Fibroblast of gingiva (primary cell): ENCODE results near the gene CDC27.
"Not testable (repeated sequence)": the region's sequence is repeated elsewhere in the genome, so short reads cannot be mapped to it uniquely, and the experiment has no call there.

ENCODE experiments used
- DNase-seq: peaks from one replicate; pipeline ENCODE4 v3.0.0-alpha.2; 2011; ENCODE audit warnings: low read depth

Gene CDC27

DNA sequence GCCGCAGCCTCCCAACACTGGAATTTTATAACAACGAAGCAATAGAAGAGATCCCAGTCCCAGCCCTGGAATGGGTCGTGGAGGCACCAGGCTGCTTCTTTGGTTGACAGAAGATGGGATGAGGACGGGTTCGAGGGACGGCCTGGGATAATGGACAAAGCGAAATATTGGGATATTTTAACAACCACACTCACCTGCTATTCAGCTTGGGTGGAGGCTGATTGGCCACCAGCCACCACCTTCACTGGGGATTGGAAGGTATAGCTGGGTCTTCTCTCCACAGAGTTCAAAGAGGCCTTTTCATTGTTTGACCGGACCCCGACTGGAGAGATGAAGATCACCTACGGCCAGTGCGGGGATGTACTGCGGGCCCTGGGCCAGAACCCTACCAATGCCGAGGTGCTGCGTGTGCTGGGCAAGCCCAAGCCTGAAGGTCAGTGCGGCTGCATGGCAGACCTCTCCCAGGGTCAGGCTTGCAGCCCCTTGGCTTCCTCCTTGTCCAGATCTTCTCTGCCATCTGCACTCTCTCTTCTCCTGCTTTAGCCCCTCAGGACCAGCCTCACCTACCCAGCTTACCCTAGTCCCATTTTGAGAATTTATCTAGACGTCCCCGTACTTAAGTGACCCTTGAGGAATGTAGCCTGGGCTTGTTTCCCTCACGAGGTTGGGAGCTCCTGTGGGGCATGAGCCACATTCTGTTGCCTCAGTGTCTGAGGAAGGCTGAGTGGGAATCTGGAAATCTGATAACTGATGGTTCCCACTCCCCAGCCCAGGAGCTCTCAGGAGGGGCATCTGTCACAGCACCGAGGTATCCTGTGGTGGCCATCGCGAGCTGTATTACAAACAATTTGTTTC lies 30.8 kb upstream of the CDC27 start:
- DNase-seq, result no peak

DNA sequence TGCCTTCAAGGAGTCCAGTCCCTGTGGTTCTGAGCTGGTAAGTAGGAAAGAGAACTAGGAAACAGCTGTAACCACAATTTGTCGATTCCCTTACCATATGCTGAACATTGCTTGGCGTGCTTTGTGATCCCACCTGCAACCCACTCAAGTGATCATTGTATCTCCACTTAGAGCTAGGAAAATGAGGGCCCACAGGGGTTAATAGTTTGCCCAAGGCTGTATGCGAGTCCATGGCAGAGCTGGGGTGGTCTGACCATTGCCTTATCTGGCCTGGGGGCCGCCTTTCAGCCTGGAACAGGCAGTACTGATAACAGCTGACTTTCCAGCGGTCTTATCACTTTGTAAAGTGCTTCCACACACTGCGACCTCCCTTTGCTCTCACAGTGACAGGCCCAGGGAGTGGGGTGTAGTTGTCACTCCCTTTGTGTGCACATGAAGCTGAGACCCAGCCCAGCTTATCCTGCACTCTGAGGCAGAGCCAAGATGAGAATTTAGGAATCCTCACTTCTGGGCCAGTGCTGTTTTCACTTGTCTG lies 29.9 kb upstream of the CDC27 start:
- DNase-seq, result no peak

DNA sequence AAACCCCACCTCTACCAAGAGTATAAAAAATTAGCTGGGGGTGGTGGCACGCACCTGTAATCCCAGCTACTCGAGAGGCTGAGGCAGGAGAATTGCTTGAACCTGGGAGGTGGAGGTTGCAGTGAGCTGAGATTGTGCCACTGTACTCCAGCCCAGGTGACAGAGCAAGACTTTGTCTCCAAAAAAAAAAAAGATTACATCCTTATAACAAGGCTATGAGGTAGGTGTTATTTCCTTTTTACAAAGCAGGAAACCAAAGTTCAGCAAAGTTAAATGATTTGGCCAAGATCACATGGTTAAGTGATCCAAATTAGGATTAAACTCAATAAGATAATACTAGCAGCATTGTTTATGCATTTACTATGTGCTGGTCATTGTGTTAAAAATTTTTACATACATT lies 28.2 kb upstream of the CDC27 start:
- DNase-seq, result not testable (repeated sequence)

DNA sequence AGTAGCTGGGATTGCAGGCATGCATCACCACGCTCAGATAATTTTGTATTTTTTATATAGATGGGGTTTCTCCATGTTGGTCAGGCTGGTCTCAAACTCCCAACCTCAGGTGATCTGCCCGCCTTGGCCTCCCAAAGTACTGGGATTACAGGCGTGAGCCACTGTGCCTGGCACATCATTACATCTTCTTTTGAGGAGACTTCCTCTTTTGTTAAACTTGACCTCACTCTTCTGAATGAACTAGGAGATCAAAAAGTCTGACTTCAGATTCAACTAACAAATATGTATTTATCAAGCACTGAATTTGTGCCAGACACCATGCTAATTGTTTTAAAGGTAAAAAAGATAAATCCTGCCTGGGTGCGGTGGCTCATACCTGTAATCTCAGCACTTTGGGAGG lies 27.7 kb upstream of the CDC27 start:
- DNase-seq, result not testable (repeated sequence)

DNA sequence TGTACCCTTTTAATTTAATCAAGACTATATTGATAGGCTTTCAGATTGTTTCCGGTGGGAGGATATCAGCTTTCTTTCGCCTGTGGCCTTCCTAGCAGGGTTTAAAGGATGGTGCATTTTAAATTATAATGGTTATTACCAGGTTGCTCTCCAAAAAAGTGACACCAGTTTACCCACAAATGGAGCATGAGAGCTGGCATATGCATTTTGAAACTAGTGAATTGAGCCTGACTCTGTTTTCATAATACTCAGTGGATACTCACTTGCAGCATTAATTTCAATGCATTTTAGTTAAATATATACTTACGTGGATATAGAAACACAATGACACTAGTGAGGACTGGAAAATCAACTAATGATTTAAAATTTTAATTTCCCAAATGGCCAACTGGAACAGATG lies 25.8 kb upstream of the CDC27 start:
- no peak for DNase-seq

DNA sequence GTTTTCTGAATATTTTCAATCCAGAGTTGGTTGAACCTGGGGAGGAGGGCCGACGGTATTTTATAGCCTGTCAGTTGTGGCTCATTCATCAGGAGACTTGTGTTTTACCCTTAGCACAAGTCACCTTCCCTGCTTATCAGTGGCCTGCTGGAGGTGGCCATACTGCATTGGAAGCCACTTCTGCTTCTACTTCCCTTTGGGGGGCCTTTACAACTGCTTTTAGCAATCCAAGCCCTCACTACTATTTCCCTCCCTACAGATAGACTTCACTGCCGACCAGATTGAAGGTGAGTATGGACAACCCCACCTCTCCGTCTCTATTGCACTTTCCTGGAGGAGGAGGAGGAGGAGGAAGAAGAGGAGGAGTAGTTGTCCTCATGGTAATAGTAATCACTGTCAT lies 24.4 kb upstream of the CDC27 start:
- DNase-seq, result no peak

DNA sequence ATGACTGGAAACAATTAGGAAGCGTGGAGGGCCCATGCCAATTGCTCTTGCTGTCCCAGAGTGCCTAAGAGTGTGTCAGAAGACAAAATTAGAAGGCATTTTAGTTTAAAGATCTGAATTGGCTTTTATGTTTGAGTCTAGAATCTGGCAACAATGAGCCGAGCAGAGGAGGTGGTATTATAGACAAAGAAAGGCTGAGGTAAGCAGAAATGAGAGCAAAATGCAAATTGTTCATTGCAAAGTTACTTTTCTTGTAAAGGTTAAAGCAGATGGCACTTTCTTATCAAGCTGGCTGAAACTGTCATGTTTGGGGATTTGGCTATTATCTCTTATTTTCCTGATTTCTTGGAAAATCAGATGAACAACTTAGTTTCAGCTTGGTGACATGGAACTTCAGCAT lies 23.4 kb upstream of the CDC27 start:
- no peak for DNase-seq

DNA sequence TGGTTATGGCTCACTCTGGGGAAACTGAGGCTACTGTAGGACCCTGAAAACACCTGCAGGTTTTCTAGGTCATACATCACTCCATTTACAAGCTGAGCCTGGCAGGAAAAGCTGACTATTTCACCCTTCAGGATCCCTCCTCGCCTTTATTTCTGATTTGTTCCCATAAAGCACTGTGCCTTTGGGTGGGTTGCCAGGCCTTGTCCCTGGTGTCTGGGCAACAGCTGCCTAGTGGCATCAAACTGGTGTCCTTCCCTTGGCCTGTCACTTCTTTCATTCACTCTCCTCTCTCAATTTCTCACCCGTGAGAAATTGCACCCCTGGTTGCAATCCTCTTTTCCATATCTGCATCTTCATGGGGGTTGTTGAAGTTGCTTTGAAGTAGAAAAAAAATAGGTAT lies 21.7 kb upstream of the CDC27 start:
- DNase-seq, result no peak

DNA sequence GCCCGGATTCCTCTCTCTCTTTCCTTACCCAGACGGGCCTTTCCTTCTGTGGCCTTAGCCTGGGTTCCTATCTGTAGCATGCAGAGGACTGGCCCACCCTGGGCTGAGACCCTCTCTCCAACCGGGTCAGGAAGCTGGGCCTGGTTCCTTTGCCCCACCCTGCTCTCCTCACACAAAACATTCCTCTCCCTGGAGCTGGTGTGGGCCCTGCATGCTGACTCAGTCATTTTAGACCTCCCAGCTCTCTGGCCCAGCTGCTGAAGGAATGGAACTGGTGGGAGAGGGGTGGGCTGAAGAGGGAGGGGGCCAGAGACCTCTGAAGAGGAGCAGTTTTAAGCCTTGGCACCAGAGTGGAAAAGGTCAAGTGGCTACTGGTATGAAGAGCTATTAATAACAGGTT lies 21.0 kb upstream of the CDC27 start:
- DNase-seq, result no peak

DNA sequence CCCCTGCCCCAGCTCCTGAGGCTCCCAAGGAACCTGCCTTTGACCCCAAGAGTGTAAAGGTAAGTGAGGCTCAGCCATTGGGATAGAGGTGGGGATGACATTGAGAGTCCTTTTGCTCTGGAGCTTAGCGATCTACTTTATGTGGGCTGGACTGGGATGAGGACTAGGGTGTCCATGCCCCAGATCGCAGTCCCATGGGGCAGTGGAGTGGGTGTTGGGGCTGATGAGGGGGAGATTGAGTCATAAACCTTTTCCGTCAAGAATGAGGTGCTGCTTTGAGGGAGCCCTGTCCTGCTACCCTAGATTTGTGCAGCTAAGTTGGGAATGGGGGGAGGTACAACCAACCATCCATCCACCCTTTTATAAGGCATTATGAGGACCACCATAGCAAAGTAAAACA lies 20.4 kb upstream of the CDC27 start:
- DNase-seq, result no peak

DNA sequence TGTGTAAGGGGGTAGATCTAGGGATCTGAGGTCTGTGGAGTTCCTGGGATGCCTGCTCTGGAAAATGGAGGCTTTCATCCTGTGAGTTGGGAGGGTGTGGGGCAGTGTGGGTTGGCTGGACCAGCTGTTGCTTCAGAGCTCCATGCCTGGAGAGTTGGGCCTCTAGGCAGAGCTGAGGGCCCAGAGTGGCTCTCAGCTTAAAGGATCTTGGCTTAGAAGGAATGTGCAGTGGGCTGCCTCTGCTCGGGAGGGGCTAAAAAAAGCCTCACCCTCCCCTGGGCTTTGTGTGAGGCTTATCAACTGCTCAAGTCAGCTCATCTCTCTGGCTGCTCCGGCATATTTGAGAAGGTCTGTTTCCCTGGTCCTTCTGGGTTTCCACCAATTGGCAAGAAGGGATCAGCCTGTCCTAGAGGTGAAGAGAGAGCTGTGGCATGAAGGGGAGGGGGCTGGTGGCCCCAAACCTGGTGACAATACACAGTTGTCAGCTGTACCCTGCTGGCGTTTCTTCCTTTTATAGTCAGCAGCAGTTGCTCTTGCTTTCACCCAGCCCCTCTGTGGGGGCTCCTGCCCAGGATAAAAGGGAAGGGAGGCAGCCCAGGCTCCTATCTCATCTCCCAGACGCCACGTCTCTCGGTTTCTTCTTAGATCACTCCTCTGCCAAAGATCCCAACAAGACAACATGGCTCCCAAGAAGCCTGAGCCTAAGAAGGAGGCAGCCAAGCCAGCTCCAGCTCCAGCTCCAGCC lies 19.8 kb upstream of the CDC27 start, which contains the start of gene MYL4:
MYL4 (plus strand) TSS at position 605 of the 745 bp plus-strand sequence; CDS start at position 680, 75 bp downstream.
- DNase-seq, result no peak

DNA sequence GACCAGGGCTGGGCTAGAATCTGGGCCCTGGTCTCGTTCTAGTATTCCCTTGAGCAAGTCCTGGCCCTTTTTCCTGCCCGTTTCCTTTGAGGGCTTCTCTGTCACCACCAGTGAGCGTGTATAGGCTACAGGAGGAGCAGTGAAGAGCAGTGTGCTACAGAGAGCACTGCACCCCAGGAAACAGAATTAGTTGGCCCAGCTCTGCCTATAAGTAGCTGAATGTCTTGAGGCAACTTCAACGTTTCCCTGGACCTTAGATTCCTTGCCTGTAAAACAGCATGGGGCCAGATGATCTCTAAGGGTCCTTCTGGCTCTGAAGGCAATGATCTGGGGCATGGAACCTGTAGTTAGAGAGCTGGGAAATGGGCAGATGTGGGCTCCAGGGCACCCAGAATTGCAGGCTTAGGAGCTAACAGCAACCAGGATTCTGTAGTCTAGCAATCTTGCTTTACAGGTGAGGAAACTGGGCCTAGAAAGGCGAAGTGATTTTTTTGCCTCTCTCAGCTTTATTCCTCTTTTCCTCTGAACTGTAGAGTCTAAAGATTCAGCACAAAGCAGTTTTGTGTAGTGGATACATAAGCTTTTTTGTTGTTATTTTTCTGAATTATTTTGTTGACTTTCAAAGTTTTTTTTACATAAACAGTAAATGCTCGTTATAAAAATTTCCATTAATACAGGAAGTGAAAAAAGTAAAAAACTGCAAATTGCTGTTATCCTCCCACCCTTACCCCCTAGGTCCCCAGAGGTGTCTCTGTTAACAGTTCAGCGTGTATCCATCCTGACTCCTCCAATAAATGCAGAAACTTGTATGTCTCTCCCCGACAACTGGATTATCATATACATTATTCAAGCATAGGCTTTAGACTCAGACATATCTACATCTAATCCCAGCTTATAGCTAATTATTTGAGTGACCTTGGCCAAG lies 18.3 kb upstream of the CDC27 start:
- DNase-seq, result no peak

DNA sequence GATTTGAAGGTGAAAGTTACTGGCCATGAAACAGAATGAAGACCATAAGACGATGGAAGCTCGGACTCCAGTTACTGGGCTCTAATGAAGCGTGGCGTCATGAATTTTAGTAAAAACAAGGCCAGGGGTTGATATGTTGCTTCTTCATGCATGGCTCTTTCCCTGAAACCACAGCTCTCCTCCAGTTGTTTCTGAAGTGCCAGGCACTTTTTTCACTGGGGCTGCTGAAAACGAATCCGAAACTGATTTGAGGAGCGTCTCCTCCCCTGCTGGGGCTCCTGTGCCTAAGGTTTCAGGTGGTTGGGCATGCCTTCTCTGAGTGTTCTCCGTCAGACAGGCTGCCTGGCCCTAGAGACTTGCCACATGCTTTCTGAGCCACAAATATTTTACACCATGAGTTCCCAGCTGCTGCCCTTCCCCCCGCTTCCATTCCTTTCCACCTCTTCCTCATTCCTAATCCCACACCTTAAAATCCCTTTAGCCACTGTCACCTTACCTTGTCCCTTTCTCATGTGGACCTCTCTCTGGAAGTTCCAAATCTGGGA lies 16.4 kb upstream of the CDC27 start:
- peak; percentile 69 for DNase-seq

DNA sequence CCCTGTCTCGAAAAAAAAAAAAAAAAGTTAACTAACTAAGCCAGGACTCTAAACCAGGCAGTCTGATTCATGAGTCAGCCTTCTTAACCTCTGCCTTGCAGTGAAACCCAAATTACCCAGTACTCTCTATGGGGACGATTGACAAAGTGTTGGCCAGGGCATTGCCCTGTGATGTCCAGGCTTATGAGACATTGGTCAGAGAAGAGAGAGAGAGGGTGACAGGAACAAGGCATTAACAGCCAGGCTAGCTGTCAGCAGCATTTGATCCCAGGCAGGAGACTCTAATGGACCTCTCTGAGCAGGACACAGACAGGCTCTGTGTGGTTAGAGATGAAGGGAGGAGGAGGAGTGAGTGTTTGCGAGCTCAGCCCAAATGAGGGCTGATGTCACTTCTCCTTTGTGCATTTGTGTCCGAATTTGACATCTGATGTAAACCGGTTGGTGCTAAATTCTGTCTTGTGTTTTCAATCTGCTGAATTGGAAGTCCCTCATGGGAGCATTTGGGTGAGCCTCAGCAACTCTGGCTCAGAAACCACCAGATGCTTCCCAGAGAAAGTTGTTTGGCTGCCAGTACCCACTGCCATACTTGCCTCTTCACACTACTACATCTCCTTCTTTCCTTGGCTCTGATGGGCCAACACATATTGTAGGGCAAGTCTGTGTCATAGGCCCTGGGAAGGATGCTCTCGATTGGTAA lies 15.8 kb upstream of the CDC27 start:
- peak; percentile 59 for DNase-seq

DNA sequence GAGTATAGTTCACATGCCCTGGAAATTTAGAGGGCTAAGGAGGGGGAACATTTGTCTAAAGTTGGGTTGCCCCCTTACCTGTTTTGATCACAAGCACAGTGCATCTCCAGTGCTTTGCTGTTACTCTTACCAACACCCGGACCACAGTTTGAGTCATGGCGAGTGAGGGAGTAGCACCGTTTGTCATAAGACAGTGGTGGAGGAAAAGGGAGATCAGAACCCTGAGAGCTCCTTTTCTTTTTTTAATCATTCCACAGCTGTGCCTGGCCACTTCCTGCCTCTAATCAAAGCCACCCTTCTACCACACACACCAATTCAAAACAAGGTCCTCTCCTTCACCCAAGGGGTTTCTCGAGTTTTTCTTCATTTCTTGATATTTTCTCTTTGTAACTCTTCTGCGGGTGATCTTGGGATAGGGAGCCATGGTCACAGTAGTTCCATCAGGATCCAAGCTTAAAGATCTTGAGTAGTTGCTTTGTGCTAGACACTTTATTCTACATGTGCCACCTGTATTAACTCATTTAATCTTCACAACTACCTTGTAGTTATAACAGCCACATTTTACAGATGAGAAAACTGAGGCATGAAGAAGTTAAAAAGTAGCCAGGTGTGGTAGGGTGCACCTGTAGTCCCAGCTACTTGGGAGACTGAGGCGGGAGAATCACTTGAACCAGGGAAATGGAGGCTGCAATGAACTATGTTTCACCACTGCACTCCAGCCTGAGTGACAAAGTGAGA lies 15.1 kb upstream of the CDC27 start:
- DNase-seq, result peak; percentile 27

DNA sequence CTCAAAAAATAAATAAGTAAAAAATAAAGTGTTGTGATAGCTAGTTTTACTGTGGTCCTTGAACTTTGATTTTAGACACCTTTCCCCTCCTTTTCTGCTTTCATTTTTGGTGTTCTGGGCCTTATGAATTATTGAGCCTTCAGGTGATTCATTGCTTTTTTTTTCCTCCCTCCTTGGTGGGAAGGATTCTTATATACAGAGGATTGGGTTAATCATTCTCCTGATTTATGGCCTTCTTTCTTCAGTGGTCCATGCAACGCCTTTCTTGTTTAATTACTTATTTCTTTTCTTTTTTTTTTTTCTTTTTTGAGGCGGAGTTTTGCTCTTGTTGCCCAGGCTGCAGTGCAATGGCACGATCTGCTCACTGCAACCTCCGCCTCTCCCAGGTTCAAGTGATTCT lies 12.1 kb upstream of the CDC27 start:
- DNase-seq, result no peak

DNA sequence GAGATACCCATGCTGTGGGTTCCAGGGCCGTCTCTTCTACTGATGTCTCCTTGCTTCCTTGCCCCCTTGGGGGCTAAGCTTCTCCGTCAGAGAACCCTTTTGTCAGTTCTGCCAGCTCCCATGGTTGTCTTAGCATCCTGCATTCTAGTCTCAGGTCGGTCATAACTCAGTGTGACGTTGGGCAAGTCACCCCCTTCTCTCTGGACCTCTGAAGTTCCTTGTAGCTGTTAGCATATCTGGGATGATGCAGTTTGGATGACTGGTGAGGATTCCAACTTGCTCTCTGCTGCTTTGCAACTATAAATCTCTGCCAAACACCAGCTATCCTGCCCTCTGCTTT lies 11.2 kb upstream of the CDC27 start:
- no peak for DNase-seq

DNA sequence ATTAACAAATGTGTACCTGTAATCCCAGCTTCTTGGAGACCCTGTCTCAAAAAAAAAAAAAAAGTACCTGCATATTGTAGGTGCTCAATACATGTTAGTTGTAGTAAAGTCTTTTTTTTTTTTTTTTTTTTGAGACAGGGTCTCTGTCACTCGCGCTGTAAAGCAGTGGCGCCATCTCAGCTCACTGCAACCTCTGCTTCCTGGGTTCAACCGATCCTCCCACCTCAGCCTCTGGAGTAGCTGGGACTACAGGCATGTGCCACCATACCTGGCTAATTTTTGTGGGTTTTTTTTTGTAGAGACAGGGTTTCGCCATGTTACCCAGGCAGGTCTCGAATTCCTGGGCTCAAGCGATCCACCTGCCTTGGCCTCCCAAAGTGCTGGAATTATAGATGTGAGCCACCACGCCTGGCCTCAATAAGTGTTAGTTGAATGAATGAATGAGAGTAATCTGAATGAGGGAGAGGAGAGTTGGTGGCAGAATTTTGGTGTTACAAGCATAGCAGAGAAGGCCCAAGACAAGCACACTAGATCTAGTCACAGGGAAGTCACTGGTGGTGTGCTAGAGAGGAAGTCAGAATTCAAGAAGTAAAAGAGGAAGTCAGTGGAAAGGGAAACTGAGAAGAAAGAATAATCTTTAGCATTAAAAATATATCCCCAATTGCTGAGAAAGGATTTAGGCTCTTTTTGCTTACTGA lies 10.7 kb upstream of the CDC27 start:
- no peak for DNase-seq

DNA sequence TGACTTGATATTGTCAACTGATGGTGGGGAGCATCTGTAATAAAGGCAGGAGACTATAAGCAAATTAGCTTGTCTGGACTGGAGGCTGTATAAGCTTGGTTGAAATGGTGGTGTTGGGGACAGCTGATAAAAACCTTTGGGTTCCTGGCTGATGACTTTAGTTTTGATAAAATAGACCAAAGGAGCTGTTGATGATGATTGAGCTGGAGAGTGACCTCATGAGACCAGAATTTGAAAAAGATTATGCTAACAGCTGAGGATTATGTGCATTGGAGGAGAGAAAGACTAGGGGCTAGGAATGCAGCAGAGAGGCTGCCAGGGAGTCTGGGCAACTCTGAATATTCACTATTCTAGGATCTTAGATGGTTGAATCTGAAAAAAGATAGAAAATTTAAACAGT lies 8.7 kb upstream of the CDC27 start:
- DNase-seq, result no peak

DNA sequence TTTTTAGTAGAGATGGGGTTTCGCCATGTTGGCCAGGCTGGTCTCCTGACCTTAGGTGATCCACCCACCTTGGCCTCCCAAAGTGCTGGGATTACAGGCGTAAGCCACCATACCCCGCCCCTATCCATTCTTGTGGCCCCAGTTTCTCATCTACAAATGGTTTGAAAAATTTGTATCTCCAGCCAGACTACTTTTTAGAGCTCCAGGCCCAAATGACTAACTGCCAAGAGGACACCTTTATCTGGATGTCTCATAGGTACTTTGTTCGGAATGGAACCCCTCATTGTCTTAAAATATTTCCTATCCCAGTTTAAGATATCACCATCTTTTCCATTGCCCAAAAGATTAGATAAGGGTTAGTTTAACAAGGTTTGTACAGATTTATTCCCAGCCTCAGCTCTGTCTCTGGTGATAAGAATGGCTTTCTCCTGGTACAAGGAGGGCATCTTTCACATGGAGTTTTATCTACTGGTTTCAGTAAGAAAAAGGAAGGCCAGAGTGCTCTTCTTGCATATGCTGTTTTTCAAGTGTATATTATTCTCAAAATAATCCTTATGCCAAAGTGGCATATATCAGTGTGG lies 4.9 kb upstream of the CDC27 start:
- no peak for DNase-seq
